ENCODE data around the gene MEGF10. TPM values are rescaled to one million over a fixed set of nuclear protein-coding genes. Genes with fewer than 3 reads are reported as not detected.
"Not testable (repeated sequence)": the region's sequence is repeated elsewhere in the genome, so short reads cannot be mapped to it uniquely, and the experiment has no call there.

MEGF10 gene
- total and polyA plus RNA-seq, 2 experiments from 2014 or later, result not detected

DNA sequence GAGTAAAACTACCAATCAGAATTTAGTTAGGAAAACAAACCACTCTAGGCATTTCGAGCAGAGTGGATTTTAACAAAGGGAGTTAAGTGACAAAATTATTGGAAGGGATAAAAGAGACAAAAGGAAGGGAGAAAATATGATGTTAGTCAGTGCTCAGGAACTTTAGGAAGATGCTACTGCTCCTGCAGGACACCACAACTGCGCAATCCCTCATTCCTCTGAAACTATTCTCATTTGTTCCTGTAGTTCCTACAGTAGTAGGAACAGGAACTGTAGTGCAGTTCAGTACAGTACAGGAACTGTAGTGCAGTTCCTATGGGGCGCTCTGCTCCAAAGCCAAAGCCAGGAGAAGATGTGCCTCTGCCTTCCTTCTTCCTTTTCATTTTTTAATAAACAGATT, 29.9 kb upstream of the MEGF10 start:
- no peak for TF ChIP-seq EZH2phosphoT487 (IDR thresholded peaks at IDR 0.05; ENCODE audit: insufficient read depth, low read depth)
- no peak for TF ChIP-seq EZH2 (IDR thresholded peaks at IDR 0.05; ENCODE audit: insufficient read depth, poor library complexity, severe bottlenecking)
- in situ Hi-C loops (cut with MboI), result no loop called here
- Histone ChIP-seq H3K4me1 (ENCODE audit: insufficient read depth) (no peaks in the 10 kb centered on the region), H3F3A (ENCODE audit: insufficient read depth) (no peaks in the 10 kb centered on the region), H3K9ac (no peak overlapping the region), H4K20me1 (ENCODE audit: insufficient read depth) (no peaks in the 10 kb centered on the region), H3K79me2 (ENCODE audit: insufficient read depth) (no peaks in the 10 kb centered on the region), H2AFZ (no peak overlapping the region), H3K9me2 (ENCODE audit: insufficient read depth) (no peaks in the 10 kb centered on the region), H3K9me3 (ENCODE audit: low read depth) (no peaks in the 10 kb centered on the region), H3K4me3 (no peak overlapping the region), H3K4me2 (ENCODE audit: unreplicated experiment) (no peak overlapping the region), H3K36me3 (ENCODE audit: low read depth) (no peaks in the 10 kb centered on the region), H3K27ac (no peak overlapping the region), H3K27me3 (replicated peaks; ENCODE audit: insufficient read depth) (peaks cover 12% of the 10 kb centered on the region; the same call in 1 of the 2 replicates)
- DNase-seq, result no peak
- 56% methylated on average over 3 of the region's 3 CpGs for WGBS, 2 experiments (ENCODE audit: low coverage in 1 of 2, low lambda C conversion rate in 2 of 2, missing lambda C conversion rate in 2 of 2)

DNA sequence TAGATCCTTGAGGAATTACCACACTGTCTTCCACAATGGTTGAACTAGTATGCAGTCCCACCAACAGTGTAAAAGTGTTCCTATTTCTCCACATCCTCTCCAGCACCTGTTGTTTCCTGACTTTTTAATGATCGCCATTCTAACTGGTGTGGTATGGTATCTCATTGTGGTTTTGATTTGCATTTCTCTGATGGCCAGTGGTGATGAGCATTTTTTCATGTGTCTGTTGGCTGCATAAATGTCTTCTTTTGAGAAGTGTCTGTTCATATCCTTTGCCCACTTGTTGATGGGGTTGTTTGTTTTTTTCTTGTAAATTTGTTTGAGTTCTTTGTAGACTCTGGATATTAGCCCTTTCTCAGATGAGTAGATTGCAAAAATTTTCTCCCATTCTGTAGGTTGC, 25.1 kb upstream of the MEGF10 start:
- H3K36me3 ChIP-seq (ENCODE audit: low read depth); H3K79me2 ChIP-seq (ENCODE audit: insufficient read depth); H3K4me1 ChIP-seq (ENCODE audit: insufficient read depth); H3F3A ChIP-seq (ENCODE audit: insufficient read depth); H3K4me3 ChIP-seq; H3K9ac ChIP-seq; H3K4me2 ChIP-seq (ENCODE audit: unreplicated experiment); DNase-seq; H4K20me1 ChIP-seq (ENCODE audit: insufficient read depth); H3K9me2 ChIP-seq (ENCODE audit: insufficient read depth); H3K27ac ChIP-seq; H3K27me3 ChIP-seq (replicated peaks; ENCODE audit: insufficient read depth); H3K9me3 ChIP-seq (ENCODE audit: low read depth); H2AFZ ChIP-seq; in situ Hi-C loops (cut with MboI): not testable (repeated sequence)
- 83 to 91% methylated on average over 1 of the region's 1 CpG for WGBS, 2 experiments (ENCODE audit: low coverage in 1 of 2, low lambda C conversion rate in 2 of 2, missing lambda C conversion rate in 2 of 2)

DNA sequence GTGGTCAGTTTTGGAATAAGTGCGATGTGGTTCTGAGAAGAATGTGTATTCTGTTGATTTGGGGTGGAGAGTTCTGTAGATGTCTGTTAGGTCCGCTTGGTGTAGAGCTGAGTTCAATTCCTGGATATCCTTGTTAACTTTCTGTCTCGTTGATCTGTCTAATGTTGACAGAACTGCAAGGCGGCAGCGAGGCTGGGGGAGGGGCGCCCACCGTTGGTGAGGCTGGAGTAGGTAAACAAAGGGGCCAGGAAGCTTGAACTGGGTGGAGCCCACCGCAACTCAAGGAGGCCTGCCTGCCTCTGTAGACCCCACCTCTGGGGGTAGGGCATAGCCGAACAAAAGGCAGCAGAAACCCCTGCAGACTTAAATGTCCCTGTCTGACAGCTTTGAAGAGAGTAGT, 22.3 kb upstream of the MEGF10 start:
- H3K9me2 ChIP-seq (ENCODE audit: insufficient read depth); H3K4me2 ChIP-seq (ENCODE audit: unreplicated experiment); H3K79me2 ChIP-seq (ENCODE audit: insufficient read depth); H3K4me1 ChIP-seq (ENCODE audit: insufficient read depth); H3K4me3 ChIP-seq; H3K9me3 ChIP-seq (ENCODE audit: low read depth); in situ Hi-C loops (cut with MboI); H3K27me3 ChIP-seq (replicated peaks; ENCODE audit: insufficient read depth); DNase-seq; H3K36me3 ChIP-seq (ENCODE audit: low read depth); H3K27ac ChIP-seq; H3K9ac ChIP-seq; H2AFZ ChIP-seq; H4K20me1 ChIP-seq (ENCODE audit: insufficient read depth); H3F3A ChIP-seq (ENCODE audit: insufficient read depth): not testable (repeated sequence)
- WGBS, 2 experiments (ENCODE audit: low coverage in 1 of 2, low lambda C conversion rate in 2 of 2, missing lambda C conversion rate in 2 of 2), result 48 to 58% methylated on average over 9 of the region's 9 CpGs

DNA sequence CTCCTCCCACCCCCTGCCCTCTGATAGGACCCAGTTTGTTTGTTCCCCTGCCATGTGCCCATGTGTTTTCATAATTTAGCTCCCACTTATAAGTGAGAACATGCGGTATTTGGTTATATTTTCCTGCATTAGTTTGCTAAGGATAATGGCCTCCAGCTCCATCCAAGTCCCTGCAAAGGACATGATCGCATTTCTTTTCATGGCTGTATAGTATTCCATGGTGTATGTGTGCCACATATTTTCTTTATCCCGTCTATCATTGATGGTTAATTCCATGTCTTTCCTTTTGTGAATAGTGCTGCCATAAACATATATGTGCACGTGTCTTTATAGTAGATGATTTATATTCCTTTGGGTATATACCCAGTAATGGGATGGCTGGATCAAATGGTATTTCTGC, 19.9 kb upstream of the MEGF10 start:
- H3K79me2 ChIP-seq (ENCODE audit: insufficient read depth); H3K4me1 ChIP-seq (ENCODE audit: insufficient read depth); H3K27ac ChIP-seq; H3K4me2 ChIP-seq (ENCODE audit: unreplicated experiment); H3K36me3 ChIP-seq (ENCODE audit: low read depth); H4K20me1 ChIP-seq (ENCODE audit: insufficient read depth); H3F3A ChIP-seq (ENCODE audit: insufficient read depth); in situ Hi-C loops (cut with MboI); H3K9me2 ChIP-seq (ENCODE audit: insufficient read depth); H3K9ac ChIP-seq; H3K4me3 ChIP-seq; H3K9me3 ChIP-seq (ENCODE audit: low read depth); DNase-seq; H3K27me3 ChIP-seq (replicated peaks; ENCODE audit: insufficient read depth); H2AFZ ChIP-seq: not testable (repeated sequence)
- 54 to 59% methylated on average over 4 of the region's 4 CpGs for WGBS, 2 experiments (ENCODE audit: low coverage in 1 of 2, low lambda C conversion rate in 2 of 2, missing lambda C conversion rate in 2 of 2)

DNA sequence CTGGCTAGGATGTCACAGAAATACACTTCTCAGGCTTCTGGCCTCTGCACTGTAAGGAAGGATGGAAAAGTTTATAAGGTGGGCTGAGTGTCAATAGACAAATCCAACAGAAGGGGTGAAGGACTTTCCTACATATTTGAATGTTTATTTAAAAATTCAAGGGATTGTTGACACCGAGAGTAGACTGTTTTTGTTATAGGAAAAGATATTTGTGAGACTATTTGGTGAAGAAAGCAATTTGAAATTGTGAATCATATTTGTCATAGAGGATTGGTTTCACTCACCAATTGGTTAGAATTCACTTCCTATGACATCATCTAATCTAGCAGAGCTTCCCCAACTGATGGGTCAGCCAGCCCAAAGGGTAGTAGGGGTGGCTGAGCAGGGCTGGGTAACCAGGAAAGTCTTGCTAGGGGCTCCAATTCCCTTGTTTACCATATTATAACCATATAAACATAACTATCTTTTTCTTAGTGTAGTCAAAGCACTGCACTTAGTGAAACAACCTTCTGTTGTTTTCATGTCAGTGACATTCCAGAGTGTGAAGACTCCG, 14.9 kb upstream of the MEGF10 start:
- H4K20me1 ChIP-seq (ENCODE audit: insufficient read depth), result no peaks in the 10 kb centered on the region
- no peak overlapping the region for H3K4me3 ChIP-seq
- no peaks in the 10 kb centered on the region for H3K9me2 ChIP-seq (ENCODE audit: insufficient read depth)
- H3K36me3 ChIP-seq (ENCODE audit: low read depth), result no peaks in the 10 kb centered on the region
- H3K4me2 ChIP-seq (ENCODE audit: unreplicated experiment), result no peak overlapping the region
- DNase-seq, result no peak
- H3K9ac ChIP-seq, result no peak overlapping the region
- H3K4me1 ChIP-seq (ENCODE audit: insufficient read depth), result no peaks in the 10 kb centered on the region
- no peaks in the 10 kb centered on the region for H3K9me3 ChIP-seq (ENCODE audit: low read depth)
- WGBS, 2 experiments (ENCODE audit: low coverage in 1 of 2, low lambda C conversion rate in 2 of 2, missing lambda C conversion rate in 2 of 2), result 32 to 35% methylated on average over 2 of the region's 2 CpGs
- no peaks in the 10 kb centered on the region for H3K79me2 ChIP-seq (ENCODE audit: insufficient read depth)
- in situ Hi-C loops (cut with MboI), result loop anchor here (25.0 kb wide), 1 partner anchor 438 kb away; no protein-coding TSS in a partner anchor
- no peak overlapping the region for H3K27ac ChIP-seq
- no peaks in the 10 kb centered on the region for H3F3A ChIP-seq (ENCODE audit: insufficient read depth)
- peaks cover 42% of the 10 kb centered on the region for H3K27me3 ChIP-seq (replicated peaks; ENCODE audit: insufficient read depth)
- TF ChIP-seq EZH2 (IDR thresholded peaks at IDR 0.05; ENCODE audit: insufficient read depth, poor library complexity, severe bottlenecking) (no peak), EZH2phosphoT487 (IDR thresholded peaks at IDR 0.05; ENCODE audit: insufficient read depth, low read depth) (no peak)
- H2AFZ ChIP-seq, result no peak overlapping the region

Data from GM23248 (cell line).